HG03565 (cell line): Measurements from ENCODE around the gene EXT2.

Experiments
- ATAC-seq: cut with Tn5 transposase; IDR thresholded peaks from one replicate; pipeline ENCODE4 v1.9.1; 2021; ENCODE audit warnings: mild to moderate bottlenecking, moderate library complexity; ENCODE audit not compliant: unreplicated experiment

Gene EXT2

GRCh38 chr11:44083906-44084305 is 11.6 kb upstream of the EXT2 start:
- no peak for ATAC-seq

GRCh38 chr11:44085330-44085729 is 10.1 kb upstream of the EXT2 start:
- ATAC-seq: no peak

- no peak for ATAC-seq
These were observed 7.1 kb upstream of the EXT2 start for GRCh38 chr11:44088377-44088776.

GRCh38 chr11:44088871-44089270 is 6.6 kb upstream of the EXT2 start:
- ATAC-seq: no peak

GRCh38 chr11:44090539-44090938 is 4.9 kb upstream of the EXT2 start:
- no peak for ATAC-seq

GRCh38 chr11:44094260-44094868 is 1.1 kb upstream of the EXT2 start:
- ATAC-seq: no peak

- no peak for ATAC-seq
These were observed 1.1 kb downstream of the EXT2 start for GRCh38 chr11:44096360-44097185.

- ATAC-seq: no peak
These were observed 2.3 kb downstream of the EXT2 start for GRCh38 chr11:44097821-44098220.

- no peak for ATAC-seq
These were observed 5.6 kb downstream of the EXT2 start for GRCh38 chr11:44101098-44101497.

GRCh38 chr11:44104481-44105294 is 9.2 kb downstream of the EXT2 start:
- ATAC-seq: no peak

- ATAC-seq: no peak
These were observed 12.8 kb downstream of the EXT2 start for GRCh38 chr11:44108260-44108659.

- peak; percentile 86 for ATAC-seq
These were observed 14.8 kb downstream of the EXT2 start for GRCh38 chr11:44110231-44110679.

- no peak for ATAC-seq
These were observed 16.8 kb downstream of the EXT2 start for GRCh38 chr11:44112091-44112821.

GRCh38 chr11:44113018-44113417 is 17.5 kb downstream of the EXT2 start:
- no peak for ATAC-seq

GRCh38 chr11:44113572-44113971 is 18.1 kb downstream of the EXT2 start:
- no peak for ATAC-seq

- ATAC-seq: no peak
These were observed 20.9 kb downstream of the EXT2 start for GRCh38 chr11:44116234-44116830.

- no peak for ATAC-seq
These were observed 24.7 kb downstream of the EXT2 start for GRCh38 chr11:44120169-44120568.

GRCh38 chr11:44125598-44125997 is 30.1 kb downstream of the EXT2 start:
- ATAC-seq: no peak

GRCh38 chr11:44126304-44126703 is 30.8 kb downstream of the EXT2 start:
- ATAC-seq: no peak

- no peak for ATAC-seq
These were observed 31.7 kb downstream of the EXT2 start for GRCh38 chr11:44127130-44127529.

GRCh38 chr11:44128729-44129128 is 33.3 kb downstream of the EXT2 start:
- no peak for ATAC-seq
